ENCODE results near the gene AP3S2.
A peak's percentile ranks its signal among the peaks of the same experiment; 100 is the strongest.
"Not testable (repeated sequence)": the region's sequence is repeated elsewhere in the genome, so short reads cannot be mapped to it uniquely, and the experiment has no call there.

AP3S2 gene

DNA sequence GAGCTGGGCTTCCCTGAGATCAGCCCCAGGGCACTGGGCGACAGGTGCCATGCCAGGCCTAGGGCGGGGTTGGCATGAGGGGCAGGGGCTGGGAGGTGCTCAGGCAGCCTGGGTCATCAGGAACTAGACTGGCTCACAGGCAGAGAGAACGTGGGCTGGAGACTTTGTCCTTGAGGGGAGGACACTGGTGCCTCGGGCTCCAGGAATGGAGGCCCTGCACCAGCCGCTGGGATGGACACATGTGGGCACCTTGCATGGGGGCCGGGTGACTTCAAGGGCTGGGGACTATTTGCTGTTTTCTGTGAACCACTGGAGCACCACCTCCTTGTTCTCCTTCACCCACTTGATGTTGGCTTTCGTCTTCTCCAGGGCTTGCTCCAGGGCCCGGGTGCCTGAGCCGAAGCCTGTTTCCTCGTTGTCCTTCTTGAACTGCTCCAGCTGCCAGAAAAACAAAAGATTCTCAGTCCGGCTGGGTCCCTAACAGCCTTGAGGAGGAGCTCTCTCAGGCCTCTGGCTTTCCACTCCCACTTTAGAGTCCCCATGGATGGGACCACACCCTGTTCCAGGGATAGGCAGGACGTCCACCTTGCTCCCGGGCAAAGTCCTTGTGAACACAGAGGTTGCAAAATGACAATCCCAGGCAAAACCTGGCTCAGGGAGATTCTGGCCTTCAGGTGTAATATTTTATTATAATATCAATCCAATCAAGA is 108.6 kb downstream of the AP3S2 start:
- Histone ChIP-seq H3K4me2 (no peak overlapping the region; a peak in 1 of 22 replicates), H3K27ac (no peak overlapping the region)

GRCh38 chr15:89784686-89784960 is 109.2 kb downstream of the AP3S2 start:
- Histone ChIP-seq H3K36me3 (peaks cover 0 to 50% (median 0%) of the 10 kb centered on the region in 11 experiments; a peak in 6 of 22 replicates), H3K4me3 (no peak overlapping the region), H3K9ac (no peak overlapping the region), H4K20me1 (no peaks in the 10 kb centered on the region), H3K4me2 (peak overlapping the region in 1 of 11 experiments; percentile 87; a peak in 4 of 22 replicates), H3K4me1 (peaks cover 13 to 51% (median 19%) of the 10 kb centered on the region in 10 experiments), H3K27ac (no peak overlapping the region), H3K27me3 (no peaks in the 10 kb centered on the region), H3K9me3 (replicated peaks in 1 of 11) (peaks cover 15 to 33% (median 25%) of the 10 kb centered on the region in 11 experiments)
- no peak for TF ChIP-seq Cebpa-rat (IDR thresholded peaks at IDR 0.05)

More for the DNA sequence above, 108.6 kb downstream of the AP3S2 start:
- Histone ChIP-seq H3K4me1 (peaks cover 13 to 45% (median 16%) of the 10 kb centered on the region in 10 experiments), H3K27me3 (no peaks in the 10 kb centered on the region), H4K20me1 (no peaks in the 10 kb centered on the region), H3K9ac (no peak overlapping the region), H3K36me3 (peaks cover 0 to 55% (median 0%) of the 10 kb centered on the region in 11 experiments; a peak in 6 of 22 replicates), H3K4me3 (no peak overlapping the region), H3K9me3 (replicated peaks in 1 of 11) (peaks cover 15 to 36% (median 25%) of the 10 kb centered on the region in 11 experiments)
- TF ChIP-seq Cebpa-rat (IDR thresholded peaks at IDR 0.05) = no peak

DNA sequence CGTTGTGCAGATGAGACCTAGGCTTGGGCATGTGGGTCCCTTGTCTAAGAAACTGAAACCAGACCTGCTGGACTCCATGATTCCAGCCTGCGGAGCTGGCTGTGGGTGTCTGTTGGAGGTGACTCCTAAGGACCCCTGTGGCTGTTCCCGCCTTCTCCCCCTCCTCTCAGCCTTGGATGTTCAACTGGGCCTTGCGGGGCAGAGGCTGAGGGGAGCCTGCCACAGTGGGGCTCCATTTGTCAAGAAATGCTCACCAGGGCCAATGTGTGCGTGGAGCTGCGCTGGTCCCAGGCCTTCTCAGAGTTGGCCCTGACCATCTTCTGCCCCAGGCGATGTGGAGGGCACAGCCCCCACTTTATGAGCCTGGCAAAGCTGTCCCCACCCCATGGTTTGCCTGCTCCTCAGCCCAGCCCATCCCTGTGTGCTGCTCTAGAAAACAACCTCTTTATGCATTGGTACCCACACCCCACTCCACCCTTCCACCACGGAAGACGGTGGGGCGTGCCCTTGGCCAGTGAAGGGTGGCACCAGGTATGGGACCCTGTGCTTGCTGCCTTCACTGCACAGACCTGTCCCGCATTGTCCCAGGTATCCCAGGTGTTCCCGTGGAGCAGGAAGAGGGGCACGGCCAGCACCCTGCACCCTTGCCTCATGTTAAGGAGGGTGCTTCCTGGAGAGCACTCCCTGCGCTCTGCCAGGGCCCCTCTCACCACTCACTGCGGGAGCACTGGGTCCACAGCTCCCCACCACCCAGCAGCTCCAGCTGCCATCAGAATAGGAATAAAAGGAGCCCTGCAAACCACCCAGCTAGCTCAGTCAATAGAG is 109.7 kb downstream of the AP3S2 start:
- H3K4me2 ChIP-seq = peak overlapping the region in 3 of 11 experiments; percentile 86 to 92 (median 87); a peak in 6 of 22 replicates

DNA sequence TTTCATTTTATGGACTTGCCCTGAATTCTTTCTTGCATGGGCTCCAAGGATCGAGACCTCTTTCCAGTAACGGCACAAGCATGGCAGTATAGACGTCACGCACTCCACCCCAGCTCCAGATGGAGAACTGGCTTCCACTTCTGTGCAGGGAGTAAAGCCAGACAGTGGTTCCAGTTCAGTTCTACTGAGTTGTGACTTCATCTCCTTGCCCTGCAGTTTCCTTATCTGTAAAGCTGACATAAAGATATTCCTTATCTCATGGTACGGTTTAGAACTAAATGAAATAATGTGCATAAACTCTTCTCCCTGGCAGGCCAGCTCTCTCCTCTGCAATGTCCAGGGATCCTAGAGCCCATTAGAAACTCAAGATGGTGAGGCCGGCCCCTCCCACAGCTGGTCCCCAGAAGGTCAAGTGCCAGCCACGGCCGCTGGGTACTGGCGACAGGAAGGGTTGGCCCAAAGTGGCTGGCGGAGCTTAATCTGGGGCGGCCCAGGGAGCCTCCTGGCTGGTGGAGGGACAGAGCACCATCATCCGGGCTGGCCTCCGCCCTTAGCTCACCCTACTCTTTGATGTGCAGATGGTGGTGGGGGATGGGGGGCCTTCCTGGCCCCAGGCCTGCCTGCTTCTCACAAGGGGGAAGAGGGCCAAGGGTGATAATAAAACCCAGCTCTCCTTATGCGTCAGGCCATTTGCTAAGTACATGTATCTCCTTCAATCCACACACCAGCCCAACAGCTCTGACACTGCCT is 110.5 kb downstream of the AP3S2 start:
- Histone ChIP-seq H3K9ac (no peak overlapping the region), H3K4me3 (no peak overlapping the region)

More for the DNA sequence above, 109.7 kb downstream of the AP3S2 start:
- no peak for TF ChIP-seq Cebpa-rat (IDR thresholded peaks at IDR 0.05)
- no peak overlapping the region for H3K4me3 ChIP-seq
- H3K9ac ChIP-seq = no peak overlapping the region
- H3K27ac ChIP-seq = peak overlapping the region in 1 of 11 experiments; percentile 77; a peak in 2 of 22 replicates
- peaks cover 13 to 56% (median 19%) of the 10 kb centered on the region in 10 experiments for H3K4me1 ChIP-seq
- H3K9me3 ChIP-seq (replicated peaks in 1 of 11) = peaks cover 15 to 28% (median 25%) of the 10 kb centered on the region in 11 experiments
- peaks cover 0 to under 1% (median 0%) of the 10 kb centered on the region in 11 experiments; a peak in 1 of 22 replicates for H3K27me3 ChIP-seq
- peaks cover 0 to 44% (median 0%) of the 10 kb centered on the region in 11 experiments; a peak in 6 of 22 replicates for H3K36me3 ChIP-seq
- H4K20me1 ChIP-seq = no peaks in the 10 kb centered on the region

DNA sequence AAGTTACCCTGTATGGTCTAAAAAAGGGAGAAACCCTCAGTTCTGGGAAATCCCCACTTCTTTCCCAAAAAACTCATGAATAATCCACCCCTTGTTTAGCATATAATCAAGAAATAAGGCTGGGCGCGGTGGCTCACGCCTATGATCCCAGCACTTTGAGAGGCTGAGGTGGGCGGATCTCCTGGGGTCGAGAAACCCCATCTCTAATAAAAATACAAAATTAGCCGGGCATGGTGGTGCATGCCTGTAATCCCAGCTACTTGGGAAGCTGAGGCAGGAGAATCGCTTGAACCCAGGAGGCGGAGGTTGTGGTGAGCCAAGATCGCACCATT is 111.2 kb downstream of the AP3S2 start:
- Histone ChIP-seq H3K9me3 (replicated peaks in 1 of 11) (peaks cover 2 to 14% (median 12%) of the 10 kb centered on the region in 11 experiments; a peak in 21 of 22 replicates), H3K27me3 (peaks cover 4 to 14% (median 9%) of the 10 kb centered on the region in 11 experiments; a peak in 18 of 22 replicates), H3K4me1 (peaks cover 22 to 71% (median 28%) of the 10 kb centered on the region in 10 experiments), H3K36me3 (peaks cover 0 to 29% (median 0%) of the 10 kb centered on the region in 11 experiments; a peak in 6 of 22 replicates), H3K4me2 (peak overlapping the region in 5 of 11 experiments; percentile 69 to 92 (median 86); a peak in 7 of 22 replicates), H3K27ac (peak overlapping the region in 2 of 11 experiments; percentile 72 to 77; a peak in 3 of 22 replicates)
- not testable (repeated sequence) for H3K4me3 ChIP-seq, H4K20me1 ChIP-seq, H3K9ac ChIP-seq

More for the DNA sequence above, 110.5 kb downstream of the AP3S2 start:
- no peak for TF ChIP-seq Cebpa-rat (IDR thresholded peaks at IDR 0.05)
- H3K4me1 ChIP-seq = peaks cover 15 to 64% (median 21%) of the 10 kb centered on the region in 10 experiments
- no peaks in the 10 kb centered on the region for H4K20me1 ChIP-seq
- H3K4me2 ChIP-seq = peak overlapping the region in 4 of 11 experiments; percentile 0 to 92 (median 86); a peak in 6 of 22 replicates
- peak overlapping the region in 2 of 11 experiments; percentile 72 to 77; a peak in 4 of 22 replicates for H3K27ac ChIP-seq
- H3K27me3 ChIP-seq = peaks cover 0 to 7% (median 2%) of the 10 kb centered on the region in 11 experiments; a peak in 9 of 22 replicates
- peaks cover 0 to 36% (median 0%) of the 10 kb centered on the region in 11 experiments; a peak in 6 of 22 replicates for H3K36me3 ChIP-seq
- H3K9me3 ChIP-seq (replicated peaks in 1 of 11) = peaks cover 9 to 21% (median 19%) of the 10 kb centered on the region in 11 experiments

- Histone ChIP-seq H3K27me3 (peaks cover 9 to 18% (median 13%) of the 10 kb centered on the region in 11 experiments), H3K4me3 (no peak overlapping the region), H3K9me3 (replicated peaks in 1 of 11) (peaks cover 0 to 9% (median 7%) of the 10 kb centered on the region in 11 experiments; a peak in 15 of 22 replicates), H3K9ac (peak overlapping the region in 3 of 11 experiments; percentile 45 to 65 (median 49); a peak in 5 of 22 replicates), H3K27ac (peak overlapping the region in 4 of 11 experiments; percentile 1 to 77 (median 72); a peak in 6 of 22 replicates), H3K4me1 (peaks cover 27 to 76% (median 34%) of the 10 kb centered on the region in 10 experiments), H3K4me2 (peak overlapping the region in 6 of 11 experiments; percentile 41 to 92 (median 82); a peak in 11 of 22 replicates), H3K36me3 (peaks cover 0 to 24% (median 0%) of the 10 kb centered on the region in 11 experiments; a peak in 6 of 22 replicates), H4K20me1 (0 out of 22 replicates have a peak, but pooled peaks cover 0 to 5% (median 0%) of the 10 kb centered on the region in 11 experiments)
- no peak for TF ChIP-seq Cebpa-rat (IDR thresholded peaks at IDR 0.05)
Measured at GRCh38 chr15:89781891-89782618, 111.7 kb downstream of the AP3S2 start.

GRCh38 chr15:89781055-89781454 is 112.7 kb downstream of the AP3S2 start:
- Histone ChIP-seq H3K9ac (peak overlapping the region in 4 of 11 experiments; percentile 2 to 65 (median 47); a peak in 6 of 22 replicates), H3K4me1 (peaks cover 37 to 86% (median 44%) of the 10 kb centered on the region in 10 experiments), H3K9me3 (replicated peaks in 1 of 11) (no peaks in the 10 kb centered on the region)

More at GRCh38 chr15:89781055-89781454, 112.7 kb downstream of the AP3S2 start:
- Histone ChIP-seq H4K20me1 (peaks cover 0 to 5% (median 0%) of the 10 kb centered on the region in 11 experiments; a peak in 1 of 22 replicates), H3K36me3 (peaks cover 0 to 15% (median 0%) of the 10 kb centered on the region in 11 experiments; a peak in 4 of 22 replicates), H3K4me2 (peak overlapping the region; percentile 41 to 92 (median 69)), H3K4me3 (no peak overlapping the region; a peak in 1 of 20 replicates), H3K27me3 (peaks cover 19 to 28% (median 22%) of the 10 kb centered on the region in 11 experiments), H3K27ac (peak overlapping the region in 5 of 11 experiments; percentile 1 to 77 (median 71); a peak in 8 of 22 replicates)
- TF ChIP-seq Cebpa-rat (IDR thresholded peaks at IDR 0.05) = no peak
